Airway epithelial cell (primary cell): Measurements from ENCODE around the gene CHIC2. TPM values are rescaled to one million over a fixed set of nuclear protein-coding genes. Genes with fewer than 3 reads are reported as not detected.

Experiments
- total RNA-seq: library from RNA; depleted of rRNA; stranded (reverse); fragments of >200 nt; gene quantifications from 2 replicates; pipeline ENCODE4 v1.2.3, GENCODE V29; 2015

The CHIC2 gene
- total RNA-seq: 17.0 and 28.8 TPM in 2 replicates

DNA sequence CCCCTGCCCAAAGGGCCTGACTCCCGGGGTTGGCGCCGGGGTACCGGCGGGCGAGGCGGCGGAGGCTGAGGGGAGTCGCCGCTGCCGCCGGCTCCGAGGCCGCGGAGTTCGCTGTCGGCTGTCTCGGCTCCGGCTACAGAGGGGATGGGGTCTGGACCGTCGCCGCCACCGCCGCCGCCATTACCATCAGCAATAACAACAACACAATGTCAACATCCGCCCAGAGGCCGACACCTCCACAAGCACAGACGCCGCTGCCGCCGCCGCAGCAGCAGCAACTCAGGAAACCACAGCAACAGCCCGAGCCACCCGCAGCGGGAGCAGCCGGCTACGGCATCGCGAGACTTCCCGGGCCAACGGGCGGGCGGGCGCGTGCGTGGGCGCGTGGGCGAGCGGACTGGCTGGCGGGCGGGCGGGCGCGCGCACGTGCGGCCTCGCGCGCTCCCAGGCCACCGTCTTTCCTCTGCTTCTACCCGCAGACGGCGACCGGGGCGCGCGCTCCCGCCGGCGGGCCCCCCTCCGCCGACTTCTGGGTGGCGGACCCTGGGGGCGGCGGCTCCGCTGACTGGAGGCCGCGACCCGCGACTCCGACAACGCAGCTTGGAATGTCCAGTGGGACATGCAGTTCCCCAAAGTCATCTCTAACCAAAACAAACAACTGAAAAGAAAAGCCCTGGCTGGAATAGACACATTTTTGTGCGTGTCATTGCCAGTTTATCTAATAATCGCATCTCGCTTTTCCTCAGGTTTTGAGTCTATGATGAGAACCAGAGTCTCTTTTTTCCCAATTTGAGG is at the start of gene CHIC2:
Gene CHIC2, minus strand, starts transcription at position 289 of the 795 bp plus-strand sequence. CDS start 305 bp downstream, outside the sequence.

DNA sequence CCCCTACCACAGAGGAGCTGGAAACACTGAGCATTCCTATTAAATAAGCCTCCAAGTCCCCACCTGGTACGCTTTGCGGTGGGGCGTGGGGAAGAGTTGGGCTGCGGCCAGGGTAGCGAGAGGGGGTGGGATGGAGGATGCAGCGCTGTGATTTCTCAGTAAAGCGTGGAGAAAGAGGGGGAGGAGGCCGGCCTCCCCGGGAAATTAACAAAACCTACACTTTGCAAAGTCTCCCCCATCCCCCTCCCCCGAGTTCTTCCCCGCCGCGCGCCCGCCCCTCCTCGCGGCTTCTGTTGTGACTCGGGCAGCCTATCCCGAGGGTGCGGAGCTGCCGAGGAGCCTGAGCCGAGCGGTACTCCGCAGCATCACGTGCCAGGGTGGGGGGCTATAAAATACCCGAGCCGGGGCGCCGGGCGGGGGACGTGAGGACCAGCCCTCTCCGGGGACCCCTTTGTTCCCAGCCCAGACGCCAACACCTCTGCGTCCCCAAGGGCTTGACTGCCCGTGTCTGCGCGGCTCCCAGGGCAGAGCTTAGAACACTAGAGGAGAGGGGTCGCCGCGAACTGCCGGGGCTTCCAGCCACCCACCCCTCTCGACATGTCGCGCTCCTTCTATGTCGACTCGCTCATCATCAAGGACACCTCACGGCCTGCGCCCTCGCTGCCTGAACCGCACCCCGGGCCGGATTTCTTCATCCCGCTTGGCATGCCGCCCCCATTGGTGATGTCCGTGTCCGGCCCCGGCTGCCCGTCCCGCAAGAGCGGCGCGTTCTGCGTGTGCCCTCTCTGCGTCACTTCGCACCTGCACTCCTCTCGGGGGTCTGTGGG is 35.6 kb upstream of the CHIC2 start, which contains the start of gene GSX2:
Gene GSX2, plus strand, starts transcription at position 416 of the 827 bp plus-strand sequence. Its CDS starts 182 bp downstream, at position 598.

Other genes with a start within 250 kb of the CHIC2 start
- not detected in 2 replicates for gene GSX2, start 35.6 kb upstream of the CHIC2 start, total RNA-seq
- gene PDGFRA, start 164.7 kb upstream of the CHIC2 start, total RNA-seq: 1.1 and 2.2 TPM in 2 replicates